HG02938 (cell line): ENCODE results near the gene GLG1.

Experiments
- ATAC-seq: cut with Tn5 transposase; IDR thresholded peaks from one replicate; pipeline ENCODE4 v1.9.1; 2021; ENCODE audit warnings: mild to moderate bottlenecking, moderate library complexity; ENCODE audit not compliant: unreplicated experiment

GLG1 gene

DNA sequence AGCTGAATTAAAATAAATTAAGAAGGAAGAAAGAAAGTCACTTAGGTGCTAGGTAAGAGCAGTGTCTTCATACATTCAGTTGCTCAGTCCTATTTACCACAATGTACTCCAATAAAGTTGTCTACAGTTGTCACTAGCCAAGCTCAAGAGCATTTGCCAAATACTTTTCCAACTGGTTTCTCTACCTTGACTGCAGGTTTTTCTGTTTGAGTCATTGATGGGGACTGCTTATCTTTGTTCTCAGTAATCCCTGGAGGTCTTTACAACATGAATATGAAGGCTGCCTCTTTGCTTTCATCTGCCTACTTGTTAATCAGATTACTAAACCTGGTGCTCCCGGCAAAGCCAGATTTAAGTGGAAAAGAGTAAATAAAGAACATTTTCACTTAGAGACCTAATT is 121.0 kb downstream of the GLG1 start:
- no peak for ATAC-seq

DNA sequence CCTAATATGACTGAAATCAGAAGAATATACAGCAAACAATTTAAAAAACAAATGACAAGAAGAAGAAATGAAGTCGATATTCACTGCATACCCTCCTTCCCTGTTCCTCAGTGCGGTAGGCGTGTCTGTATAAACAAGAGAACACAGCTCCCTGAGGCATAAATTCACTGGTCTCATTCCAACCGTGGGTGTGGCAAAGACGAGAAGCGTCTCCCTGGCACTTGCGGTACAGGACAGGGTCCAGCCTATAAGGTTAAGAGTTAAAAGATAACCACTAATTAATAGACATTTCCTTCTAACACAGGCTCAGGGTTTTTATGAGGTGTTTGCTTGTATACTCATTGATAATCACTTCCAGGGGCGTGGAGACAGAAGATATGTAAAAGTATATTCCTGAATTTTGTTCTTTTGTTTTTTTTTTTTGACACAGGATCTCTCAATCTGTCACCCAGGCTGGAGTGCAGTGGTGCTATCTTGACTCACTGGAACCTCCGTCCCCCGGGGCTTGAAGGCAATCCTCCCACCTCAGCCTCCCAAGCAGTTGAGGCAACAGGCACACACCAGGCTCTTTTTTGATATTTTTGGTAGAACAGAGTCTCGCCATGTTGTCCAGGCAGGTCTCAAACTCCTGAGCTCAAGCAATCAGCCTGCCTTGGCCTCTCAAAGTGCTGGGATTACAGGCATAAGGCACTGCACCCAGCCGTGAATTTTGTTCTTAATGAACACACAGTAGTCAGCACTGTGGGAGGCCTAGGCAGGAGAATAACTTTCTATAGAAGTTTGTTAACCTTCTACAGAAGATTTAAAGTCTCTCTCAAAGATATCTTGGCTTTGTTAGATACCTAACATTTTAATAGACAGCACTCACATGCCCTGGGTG is 126.5 kb downstream of the GLG1 start:
- ATAC-seq, result no peak

DNA sequence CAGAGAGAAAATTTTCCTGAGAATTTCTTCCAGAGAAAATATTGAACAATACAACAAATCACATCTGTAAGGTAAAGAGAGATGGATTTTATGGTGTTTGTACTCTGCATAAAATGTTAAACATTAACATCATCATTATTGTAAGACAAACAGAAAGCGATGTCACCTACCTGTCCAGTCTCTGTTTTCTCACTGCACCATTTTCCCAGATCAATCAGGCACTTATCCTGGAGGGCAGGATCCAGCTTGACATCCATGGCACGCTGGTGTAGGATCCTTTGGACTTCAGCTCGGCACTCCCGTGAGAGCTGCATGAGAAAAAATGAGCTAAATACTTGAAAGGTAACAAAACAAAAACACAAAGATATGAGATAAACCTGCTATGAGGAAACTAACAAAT is 129.7 kb downstream of the GLG1 start:
- no peak for ATAC-seq

DNA sequence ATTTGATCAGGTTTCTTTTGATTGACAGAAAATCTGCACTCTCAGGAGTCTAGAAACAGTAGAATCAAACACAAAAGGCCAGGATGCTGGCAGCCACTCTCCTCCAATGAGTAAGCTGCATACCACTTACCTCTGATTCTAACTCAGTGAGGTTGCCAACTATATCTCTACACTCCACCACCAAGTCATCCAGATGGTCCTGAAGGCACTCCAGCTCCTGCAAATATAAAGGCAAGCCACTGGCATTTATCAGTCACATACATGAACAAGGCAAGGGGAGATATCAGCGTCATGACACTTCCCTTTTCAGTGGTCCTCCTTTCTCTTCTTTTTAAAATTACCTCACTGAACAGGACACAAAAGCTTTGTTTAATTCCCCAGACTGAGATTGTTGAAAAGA is 132.5 kb downstream of the GLG1 start:
- ATAC-seq, result no peak

DNA sequence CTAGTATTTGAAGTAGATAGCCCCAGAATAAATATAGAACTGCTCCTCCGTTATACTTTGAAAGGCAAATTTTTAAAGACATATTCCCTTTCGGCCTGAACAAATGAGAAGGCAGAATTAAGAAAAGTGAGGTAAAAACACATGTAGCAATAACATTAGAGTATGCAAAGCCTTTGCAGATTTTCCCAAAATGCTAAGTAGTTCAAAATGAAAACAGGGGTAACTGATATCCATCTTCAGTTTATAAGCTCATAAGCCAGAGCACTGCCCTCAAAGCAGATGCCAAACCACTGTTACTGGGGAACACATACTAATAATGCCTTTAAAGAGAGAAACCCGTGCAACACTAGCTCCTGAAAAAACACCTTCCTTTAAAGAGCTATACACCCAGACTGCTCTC is 134.4 kb downstream of the GLG1 start:
- no peak for ATAC-seq

- ATAC-seq, result no peak
Observed at GRCh38 chr16:74472010-74472409, 134.9 kb downstream of the GLG1 start.

- ATAC-seq, result no peak
Observed at GRCh38 chr16:74469946-74470478, 136.9 kb downstream of the GLG1 start.

- no peak for ATAC-seq
Observed at GRCh38 chr16:74468807-74469525, 137.9 kb downstream of the GLG1 start.

GRCh38 chr16:74466872-74467271 is 140.0 kb downstream of the GLG1 start:
- ATAC-seq, result no peak

GRCh38 chr16:74465851-74466685 is 140.8 kb downstream of the GLG1 start:
- no peak for ATAC-seq

DNA sequence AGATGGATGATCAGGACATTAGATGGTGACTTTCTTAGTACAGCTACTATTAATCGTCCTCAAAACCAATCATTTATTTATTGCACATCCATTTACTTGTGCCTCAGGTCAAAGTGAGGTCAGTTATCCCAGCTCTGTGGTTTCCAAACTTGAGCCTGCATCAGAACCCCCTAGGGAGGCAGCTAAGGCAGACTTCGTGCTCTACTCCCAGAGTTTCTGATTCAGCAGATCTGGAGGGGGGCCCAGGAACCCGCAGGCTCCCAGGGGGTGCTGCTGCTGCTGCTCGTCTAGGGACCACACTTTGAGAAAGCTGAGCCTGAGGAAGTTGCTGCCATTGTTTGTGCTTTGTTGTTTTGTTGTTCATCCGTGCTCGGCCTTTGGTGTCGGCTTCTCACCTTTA is 141.6 kb downstream of the GLG1 start:
- ATAC-seq, result no peak

DNA sequence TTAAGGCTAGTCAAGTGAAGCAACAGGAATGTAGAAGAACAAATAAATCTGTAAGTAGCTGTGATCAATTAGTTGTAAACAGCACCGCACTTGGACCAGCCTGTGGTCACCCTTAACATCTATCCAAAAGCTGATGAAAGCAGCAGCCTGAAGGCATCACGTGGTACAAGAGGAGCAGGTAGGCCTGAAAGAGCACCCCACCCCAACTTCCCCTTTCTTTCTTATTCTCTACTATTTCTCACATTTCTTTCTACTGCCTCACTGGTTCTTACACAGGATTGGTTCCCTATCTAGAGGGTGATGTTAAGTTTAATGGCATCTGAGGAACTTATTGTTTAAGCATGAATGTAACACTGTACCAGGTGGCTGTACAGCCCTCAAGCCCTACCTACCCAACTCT is 143.0 kb downstream of the GLG1 start:
- no peak for ATAC-seq

DNA sequence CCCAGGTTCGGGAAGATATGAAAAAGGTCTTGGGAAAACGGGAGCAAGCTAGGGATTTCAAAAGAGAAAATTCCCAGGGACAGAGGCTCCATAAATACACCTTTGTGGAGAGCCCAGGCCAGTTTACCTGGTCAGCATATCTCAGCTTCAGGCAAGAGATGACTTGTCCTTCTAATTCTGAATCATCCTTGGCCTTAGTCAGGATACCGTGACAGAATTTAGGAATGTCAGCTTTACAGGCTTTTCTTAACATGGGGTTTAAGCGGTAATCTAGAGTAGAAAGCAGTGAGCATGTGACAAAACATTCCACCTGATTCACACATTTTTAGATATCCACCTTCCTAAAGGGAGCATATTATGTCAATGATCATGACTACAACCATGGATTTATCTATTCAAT is 144.6 kb downstream of the GLG1 start:
- no peak for ATAC-seq

- ATAC-seq, result no peak
Observed at GRCh38 chr16:74461826-74462225, 145.1 kb downstream of the GLG1 start.

DNA sequence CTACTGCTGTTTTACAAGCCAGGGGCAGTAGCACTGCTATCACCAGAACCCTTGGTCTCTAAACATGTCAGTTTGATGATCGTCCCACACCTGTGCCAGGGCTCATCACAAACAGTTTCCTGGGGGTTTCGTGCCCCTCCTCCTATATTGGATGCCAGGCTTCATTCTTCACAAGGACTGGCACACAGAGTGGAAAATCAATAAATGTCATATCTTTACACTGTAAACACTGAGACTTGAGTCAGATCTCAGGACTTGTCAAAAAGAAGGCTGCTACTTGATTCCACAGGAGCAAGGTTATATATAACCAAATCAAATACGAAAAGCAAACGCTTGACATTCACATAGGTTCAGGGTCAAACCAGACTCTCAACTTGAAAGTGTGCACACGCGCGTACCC is 146.4 kb downstream of the GLG1 start:
- no peak for ATAC-seq

DNA sequence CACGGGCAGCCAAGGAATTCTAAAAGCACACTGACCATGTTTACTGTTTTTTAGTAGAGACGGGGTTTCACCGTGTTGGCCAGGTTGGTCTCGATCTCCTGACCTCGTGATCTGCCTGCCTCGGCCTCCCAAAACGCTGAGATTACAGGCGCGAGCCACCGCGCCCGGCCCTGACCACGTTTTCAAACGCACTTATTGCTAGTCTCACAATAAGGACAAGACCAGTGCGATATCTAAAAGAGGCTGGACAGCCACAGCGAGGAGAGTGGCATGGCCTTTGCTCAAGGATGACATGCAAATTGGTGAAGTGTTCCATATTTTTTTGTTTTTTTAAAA is 150.7 kb downstream of the GLG1 start:
- ATAC-seq, result no peak

DNA sequence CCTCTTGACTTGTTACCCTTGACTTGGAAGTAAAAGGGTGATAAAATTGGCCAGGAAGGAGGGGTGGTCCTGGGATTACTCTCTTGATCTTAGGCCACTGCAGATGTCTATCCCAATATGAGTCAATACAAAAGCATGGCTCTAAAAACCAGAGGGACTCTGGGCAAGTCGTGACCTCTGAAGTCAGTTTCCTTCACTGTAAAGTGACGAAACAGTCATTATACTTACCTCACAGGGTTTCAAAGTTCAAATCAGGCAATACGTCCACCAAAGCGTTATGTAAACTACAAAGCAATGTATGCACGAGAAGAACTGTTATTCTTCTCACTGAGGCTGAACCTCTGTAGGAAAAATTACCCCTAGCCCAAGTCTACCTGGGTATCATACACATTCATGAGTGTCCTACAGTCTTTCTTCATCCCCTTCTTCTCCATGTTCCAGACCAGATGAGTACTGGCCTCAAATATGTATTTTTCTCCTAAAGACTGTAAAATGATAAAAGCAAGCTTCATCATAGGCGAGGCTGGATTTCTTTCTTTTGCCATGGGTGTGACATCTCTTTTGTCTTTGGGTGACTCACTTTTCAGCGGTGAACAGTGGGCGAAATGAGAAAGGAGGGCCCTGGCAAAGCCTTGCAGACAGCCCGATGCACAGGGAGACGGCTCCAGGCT is 151.2 kb downstream of the GLG1 start:
- no peak for ATAC-seq

DNA sequence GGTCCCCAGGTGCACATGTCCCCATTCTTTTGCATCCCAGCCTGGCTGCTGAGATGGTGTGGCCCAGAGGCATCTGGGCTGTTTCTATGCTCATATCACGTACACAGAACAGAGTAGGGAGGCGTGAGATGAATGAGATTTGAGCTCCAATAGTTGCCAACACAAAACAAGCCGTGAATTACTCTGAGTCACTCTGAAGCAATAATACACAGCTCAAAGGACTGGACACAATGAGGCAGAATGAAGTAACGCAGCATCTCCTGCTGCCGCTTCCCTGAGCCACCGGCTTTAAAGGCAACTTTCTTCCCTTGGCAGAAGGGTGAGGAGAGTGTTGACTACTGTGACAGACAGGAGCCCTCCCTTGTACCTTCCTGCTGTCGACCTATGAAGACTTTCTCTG is 151.7 kb downstream of the GLG1 start:
- ATAC-seq, result no peak

DNA sequence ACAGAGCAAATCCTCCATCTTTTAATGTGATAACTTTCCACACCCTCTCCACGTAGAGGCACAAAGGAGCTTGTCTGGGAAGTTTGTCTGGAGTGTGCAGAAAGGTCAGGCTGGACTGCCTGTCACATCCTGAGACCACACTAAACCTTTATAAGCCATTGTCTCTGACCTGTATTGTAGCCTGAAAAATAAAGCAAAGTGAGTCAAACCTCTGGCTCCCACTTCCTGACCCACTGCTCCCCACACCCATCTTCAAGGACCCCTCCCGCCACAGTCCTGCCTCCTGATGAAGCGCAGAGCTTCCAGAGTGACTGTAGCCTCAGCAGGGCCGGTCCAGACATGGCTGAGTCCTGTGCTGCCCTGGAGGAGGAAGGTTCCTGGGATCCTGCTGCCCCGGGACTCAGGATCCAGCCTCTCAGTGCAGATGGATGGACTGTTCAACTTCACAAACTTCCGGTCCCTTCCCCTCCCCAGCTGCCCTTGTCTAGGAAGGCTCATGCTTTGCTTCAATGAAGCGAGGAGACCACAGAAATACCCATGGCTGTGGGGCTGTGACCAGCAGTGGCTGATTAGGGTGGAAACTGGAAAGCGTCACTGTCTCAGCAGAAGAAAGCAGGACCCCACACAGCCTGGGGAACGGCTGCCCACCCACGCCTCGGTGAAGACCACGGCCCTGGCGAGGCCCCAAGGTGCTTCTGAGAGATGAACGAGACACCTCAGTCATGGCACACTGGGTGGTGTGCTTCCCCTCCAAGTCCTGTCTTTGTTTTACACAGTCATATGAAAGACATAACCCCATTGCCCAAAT is 154.8 kb downstream of the GLG1 start:
- peak; percentile 89 for ATAC-seq
